Germinal center (tissue), 1 donor: ENCODE data around the gene SLC35F1.

Source experiments
- DNase-seq: peaks from one replicate; pipeline ENCODE4 v3.0.0; 2012; ENCODE audit warnings: mixed read lengths, low spot score

The SLC35F1 gene

GRCh38 chr6:118197539-118197938 is 290.5 kb downstream of the SLC35F1 start:
- no peak for DNase-seq

DNA sequence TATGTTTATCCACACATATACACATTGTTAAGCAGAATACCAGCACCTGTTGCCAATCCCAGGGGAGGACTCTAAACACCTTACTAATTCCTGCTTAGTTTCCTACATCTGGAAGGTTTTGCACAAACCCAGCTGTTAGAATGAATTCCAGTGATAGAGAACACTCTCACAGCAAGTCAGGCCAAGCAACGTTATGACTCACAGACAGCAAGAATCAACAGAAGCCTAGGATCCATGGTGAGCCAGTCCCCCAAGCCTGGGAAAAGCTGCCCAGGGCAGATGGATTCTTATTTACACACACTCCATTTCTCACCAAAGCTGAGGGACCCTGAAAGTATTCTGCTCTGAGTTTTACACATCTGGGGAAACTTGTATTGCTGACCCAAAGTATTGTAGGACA is 291.7 kb downstream of the SLC35F1 start:
- DNase-seq, result no peak

GRCh38 chr6:118200160-118200559 is 293.1 kb downstream of the SLC35F1 start:
- DNase-seq, result no peak

DNA sequence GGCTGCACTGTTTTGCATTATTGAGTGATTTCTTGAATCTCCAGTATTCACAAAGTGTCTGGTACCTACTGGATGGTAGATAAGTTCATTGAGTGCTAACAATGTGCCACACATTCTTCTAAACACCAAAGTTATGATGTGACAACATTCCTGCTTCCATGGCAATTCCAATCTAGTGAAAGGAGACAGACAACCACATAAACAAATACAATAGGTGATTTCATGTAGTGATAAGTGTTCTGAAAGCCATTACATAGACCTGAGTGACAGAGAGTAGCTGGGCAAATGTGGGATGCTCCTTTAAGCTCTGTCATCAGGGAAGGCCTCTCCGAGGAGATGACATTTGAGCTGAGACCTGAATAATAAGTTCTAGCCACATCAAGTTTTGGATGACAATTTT is 295.5 kb downstream of the SLC35F1 start:
- no peak for DNase-seq

DNA sequence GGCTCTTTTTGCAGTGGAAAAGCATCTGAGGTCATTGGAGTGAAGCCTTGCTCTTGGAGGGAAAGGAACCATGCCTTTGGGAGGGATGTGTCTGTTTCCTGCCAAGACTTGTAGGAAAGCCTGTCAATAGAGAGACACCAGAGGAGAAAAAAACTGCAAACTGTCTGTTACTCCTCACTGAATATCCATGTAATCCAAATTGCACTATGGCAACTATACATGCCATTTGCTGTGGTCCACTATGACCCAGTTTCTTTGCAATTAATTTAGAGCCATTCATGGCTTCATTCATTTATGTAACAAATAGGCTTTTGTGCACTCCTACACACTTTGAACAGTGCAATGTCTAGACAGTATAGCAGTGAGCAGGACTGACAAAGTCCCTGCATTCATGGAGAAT is 296.5 kb downstream of the SLC35F1 start:
- DNase-seq, result no peak

DNA sequence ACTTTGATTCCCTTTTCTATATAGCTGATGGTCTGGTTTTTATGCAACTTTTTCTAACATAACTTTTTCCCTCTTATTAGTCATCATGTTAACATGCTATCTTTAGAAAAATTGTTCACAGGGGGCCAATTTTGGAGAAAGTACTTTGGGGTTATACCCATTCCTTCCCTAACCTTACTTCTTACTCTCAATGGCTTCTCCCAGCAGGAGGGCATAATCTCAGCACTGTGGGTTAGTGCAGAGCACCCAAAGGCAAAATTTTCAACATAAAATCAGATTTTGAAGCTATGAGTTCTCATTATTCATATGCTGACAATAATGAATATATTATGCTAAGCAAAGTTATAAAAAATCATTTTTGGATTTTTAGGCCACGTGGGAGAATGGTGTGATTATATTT is 299.2 kb downstream of the SLC35F1 start:
- no peak for DNase-seq

GRCh38 chr6:118207947-118208346 is 300.9 kb downstream of the SLC35F1 start:
- no peak for DNase-seq

DNA sequence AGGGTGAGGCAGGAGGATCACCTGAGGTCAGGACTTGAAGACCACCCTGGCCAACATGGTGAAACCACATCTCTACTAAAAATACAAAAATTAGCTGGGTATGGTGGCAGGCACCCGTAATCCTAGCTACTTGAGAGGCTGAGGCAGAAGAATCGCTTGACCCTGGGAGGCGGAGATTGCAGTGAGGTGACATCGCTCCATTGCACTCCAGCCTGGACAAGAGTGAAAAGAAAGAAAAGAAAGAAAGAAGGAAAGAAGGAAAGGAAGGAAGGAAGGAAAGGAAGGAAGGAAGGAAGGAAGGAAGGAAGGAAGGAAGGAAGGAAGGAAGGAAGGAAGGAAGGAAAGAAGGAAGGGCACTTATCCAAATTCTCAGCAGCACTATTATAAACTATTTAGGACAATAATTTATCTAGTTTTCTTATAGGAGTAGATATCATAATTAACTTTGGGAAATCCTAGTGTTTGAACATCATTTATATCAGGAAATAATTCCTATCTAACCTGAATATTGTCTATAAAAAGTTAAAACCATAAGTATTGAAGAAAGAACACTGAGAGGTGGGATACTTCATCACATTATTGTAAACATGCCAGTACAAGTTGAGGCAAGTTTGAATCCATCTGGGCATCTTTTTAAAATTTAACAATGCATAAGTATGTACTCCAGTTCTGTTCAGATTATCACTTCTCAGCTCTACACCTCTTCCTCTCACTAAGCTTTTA is 305.5 kb downstream of the SLC35F1 start:
- no peak for DNase-seq

GRCh38 chr6:118215269-118215668 is 308.2 kb downstream of the SLC35F1 start:
- DNase-seq, result no peak

DNA sequence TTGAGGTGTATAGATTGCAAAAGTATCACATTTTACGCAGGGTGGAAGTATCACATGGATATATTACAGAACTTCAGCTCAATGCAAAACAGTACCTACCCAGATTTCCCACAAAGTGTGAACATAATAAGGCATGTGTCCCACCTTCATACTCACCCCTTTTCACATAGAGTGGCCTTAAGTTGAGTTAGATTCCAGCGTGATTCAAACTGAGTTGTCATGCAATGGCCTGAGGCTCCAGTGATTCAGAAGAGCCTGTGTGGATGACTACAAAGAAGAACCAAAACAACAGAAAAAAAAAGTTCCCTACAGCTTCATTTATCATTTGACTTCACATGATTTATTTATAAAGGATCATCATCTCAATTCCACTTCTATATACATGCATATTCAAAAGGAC is 309.7 kb downstream of the SLC35F1 start:
- DNase-seq, result no peak

- no peak for DNase-seq
Observed at GRCh38 chr6:118218156-118218555, 311.1 kb downstream of the SLC35F1 start.

- DNase-seq, result no peak
Observed at GRCh38 chr6:118220429-118221128, 313.5 kb downstream of the SLC35F1 start.

DNA sequence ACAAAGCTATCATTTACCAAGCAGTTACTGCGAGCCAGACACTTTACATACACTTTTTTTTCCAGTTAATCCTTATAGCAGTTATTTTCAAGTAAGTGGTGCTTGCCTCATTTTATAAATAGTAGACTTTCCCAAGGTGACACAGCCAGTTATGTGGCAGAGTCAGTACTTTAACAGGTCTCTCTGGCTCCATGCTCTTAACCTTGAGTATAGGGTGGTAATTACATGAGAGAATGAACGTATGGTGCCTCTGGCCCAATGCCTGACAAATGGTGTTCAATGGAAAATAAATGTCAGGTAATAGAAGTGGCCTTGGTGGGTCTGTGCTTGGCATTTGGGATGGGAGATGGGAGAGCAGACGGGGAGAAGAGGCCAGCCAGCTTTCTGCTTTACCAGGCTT is 316.3 kb downstream of the SLC35F1 start:
- DNase-seq, result no peak

DNA sequence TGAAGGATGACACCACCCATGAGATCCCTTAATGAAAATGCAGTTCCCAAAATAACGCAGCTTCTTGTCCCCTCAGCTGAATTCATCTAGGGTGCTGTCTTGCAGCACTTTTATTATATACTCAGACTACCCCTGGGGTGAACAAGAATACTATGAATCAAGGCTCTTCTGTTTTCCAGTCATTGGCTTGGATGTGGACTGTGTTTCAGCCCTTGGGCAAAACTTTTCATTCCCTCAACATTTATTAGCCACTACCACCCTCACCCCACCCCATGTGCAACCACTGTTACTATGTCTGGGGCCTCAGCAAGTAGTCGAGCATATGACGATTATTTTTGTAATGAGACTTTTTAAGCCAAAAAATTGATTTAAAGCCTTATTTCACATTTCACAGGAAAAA is 321.8 kb downstream of the SLC35F1 start:
- DNase-seq, result no peak

- DNase-seq, result no peak
Observed at GRCh38 chr6:118240878-118241528, 333.9 kb downstream of the SLC35F1 start.

DNA sequence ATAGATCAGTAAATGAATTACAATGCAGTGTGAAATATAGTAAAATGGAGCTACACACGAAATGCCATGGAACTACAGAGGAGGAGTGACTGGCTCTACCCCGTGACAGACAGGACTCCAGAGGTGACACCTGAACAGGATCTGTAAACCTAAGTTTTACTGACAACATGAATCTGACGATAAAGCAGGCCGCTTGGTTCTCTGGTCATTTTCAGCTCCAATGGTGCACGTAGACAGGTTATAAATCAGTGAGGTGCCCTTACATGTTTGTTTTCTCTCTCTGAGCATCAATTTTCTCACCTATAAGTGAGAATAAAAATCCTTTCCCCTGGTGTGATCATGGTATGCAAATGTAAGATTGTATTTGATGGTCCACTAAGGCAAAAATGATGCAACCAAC is 339.3 kb downstream of the SLC35F1 start:
- no peak for DNase-seq

DNA sequence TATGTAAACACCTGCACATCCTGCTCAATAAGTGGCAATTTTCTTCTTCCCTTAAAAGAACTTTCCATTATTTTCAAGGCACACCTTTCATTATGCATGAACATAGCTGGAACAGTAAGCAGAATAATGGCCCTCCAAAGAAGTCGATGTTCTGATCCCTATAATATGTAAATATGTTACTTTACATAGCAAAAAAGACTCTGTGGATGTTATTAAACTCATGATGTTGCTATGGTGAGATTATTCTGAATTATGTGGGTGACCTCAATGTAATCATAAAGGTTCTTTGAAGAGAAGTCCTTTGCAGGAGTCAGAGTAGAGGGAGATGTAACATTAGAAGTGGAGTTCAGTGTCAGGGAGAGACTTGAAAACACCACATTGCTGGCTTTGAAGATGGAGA is 341.1 kb downstream of the SLC35F1 start:
- no peak for DNase-seq

- DNase-seq, result no peak
Observed at GRCh38 chr6:118249680-118250079, 342.6 kb downstream of the SLC35F1 start.

- peak; percentile 5 for DNase-seq
Observed at GRCh38 chr6:118252474-118252873, 345.4 kb downstream of the SLC35F1 start.

- no peak for DNase-seq
Observed at GRCh38 chr6:118253741-118254140, 346.7 kb downstream of the SLC35F1 start.

- DNase-seq, result no peak
Observed at GRCh38 chr6:118260833-118261232, 353.8 kb downstream of the SLC35F1 start.

- DNase-seq, result no peak
Observed at GRCh38 chr6:118263921-118264486, 356.9 kb downstream of the SLC35F1 start.

DNA sequence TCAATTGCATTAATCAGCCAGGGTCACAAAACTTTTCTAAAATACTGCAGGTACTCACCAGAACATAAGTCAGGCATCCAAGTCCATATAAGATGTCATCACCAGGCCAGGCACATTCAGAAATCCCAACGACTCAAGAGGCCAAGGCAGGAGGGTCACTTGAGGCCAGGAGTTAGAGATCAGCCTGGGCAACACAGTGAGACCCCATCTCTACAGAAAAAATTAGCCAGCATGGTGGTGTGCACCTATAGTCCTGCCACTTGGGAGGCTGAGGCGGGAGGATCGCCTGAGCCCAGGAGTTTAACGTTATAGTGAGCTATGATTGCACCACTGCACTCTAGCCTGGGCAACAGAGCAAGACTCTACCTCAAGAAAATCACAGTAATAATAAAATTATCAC is 362.6 kb downstream of the SLC35F1 start:
- no peak for DNase-seq
